ENCODE data around the gene ANXA6.

DNA sequence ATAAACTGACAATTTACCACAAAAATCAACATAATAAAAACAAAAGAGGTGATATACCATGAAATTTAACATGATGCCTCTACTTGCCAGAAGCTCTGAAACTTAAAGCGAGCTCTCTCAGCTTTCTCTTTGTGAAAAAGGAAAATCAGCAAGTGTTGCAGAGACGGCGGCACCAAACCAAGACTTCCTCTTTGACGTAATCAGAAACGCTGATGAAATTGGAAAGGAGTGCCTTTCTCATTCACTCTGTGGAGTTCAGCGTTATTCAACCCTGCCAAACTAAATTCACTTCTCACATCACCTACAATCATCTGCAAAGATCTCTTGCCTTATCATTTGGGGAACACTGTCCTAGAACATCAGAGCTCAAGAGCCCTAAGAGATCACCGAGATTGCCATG is 32.2 kb downstream of the ANXA6 start:
- TF ChIP-seq ZBTB8A (tag by site-specific recombination; IDR thresholded peaks at IDR 0.05) (no peak), YY2 (tag by site-specific recombination; IDR thresholded peaks at IDR 0.05) (no peak), BCL11A (tag by site-specific recombination; IDR thresholded peaks at IDR 0.05; ENCODE audit: low read depth) (no peak), GLIS2 (tag by site-specific recombination; IDR thresholded peaks at IDR 0.05) (no peak), ZNF549 (tag by site-specific recombination; IDR thresholded peaks at IDR 0.05) (no peak)
- TF ChIP-seq, protein P1, sequence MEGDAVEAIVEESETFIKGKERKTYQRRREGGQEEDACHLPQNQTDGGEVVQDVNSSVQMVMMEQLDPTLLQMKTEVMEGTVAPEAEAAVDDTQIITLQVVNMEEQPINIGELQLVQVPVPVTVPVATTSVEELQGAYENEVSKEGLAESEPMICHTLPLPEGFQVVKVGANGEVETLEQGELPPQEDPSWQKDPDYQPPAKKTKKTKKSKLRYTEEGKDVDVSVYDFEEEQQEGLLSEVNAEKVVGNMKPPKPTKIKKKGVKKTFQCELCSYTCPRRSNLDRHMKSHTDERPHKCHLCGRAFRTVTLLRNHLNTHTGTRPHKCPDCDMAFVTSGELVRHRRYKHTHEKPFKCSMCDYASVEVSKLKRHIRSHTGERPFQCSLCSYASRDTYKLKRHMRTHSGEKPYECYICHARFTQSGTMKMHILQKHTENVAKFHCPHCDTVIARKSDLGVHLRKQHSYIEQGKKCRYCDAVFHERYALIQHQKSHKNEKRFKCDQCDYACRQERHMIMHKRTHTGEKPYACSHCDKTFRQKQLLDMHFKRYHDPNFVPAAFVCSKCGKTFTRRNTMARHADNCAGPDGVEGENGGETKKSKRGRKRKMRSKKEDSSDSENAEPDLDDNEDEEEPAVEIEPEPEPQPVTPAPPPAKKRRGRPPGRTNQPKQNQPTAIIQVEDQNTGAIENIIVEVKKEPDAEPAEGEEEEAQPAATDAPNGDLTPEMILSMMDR (tag by site-specific recombination; IDR thresholded peaks at IDR 0.05), result no peak

Measured in HEK293 (cell line).